OCI-LY3 (cell line): Measurements from ENCODE around the gene SH2B3.

Source experiments
- EZH2phosphoT487 ChIP-seq: fragments of 200-600 bp; shearing (Covaris generic); IDR thresholded peaks from 2 replicates; pipeline ENCODE4 v1.6.1; 2018; ENCODE audit warnings: antibody characterized with exemption, mixed run types, low read depth
- TF ChIP-seq, protein P1 (sequence below): fragments of 200-600, 300-600 bp; sonication (generic); IDR thresholded peaks from 2 replicates; pipeline ENCODE4 v1.5.1; 2014; ENCODE audit warnings: antibody characterized with exemption, low read length, low read depth

DNA sequence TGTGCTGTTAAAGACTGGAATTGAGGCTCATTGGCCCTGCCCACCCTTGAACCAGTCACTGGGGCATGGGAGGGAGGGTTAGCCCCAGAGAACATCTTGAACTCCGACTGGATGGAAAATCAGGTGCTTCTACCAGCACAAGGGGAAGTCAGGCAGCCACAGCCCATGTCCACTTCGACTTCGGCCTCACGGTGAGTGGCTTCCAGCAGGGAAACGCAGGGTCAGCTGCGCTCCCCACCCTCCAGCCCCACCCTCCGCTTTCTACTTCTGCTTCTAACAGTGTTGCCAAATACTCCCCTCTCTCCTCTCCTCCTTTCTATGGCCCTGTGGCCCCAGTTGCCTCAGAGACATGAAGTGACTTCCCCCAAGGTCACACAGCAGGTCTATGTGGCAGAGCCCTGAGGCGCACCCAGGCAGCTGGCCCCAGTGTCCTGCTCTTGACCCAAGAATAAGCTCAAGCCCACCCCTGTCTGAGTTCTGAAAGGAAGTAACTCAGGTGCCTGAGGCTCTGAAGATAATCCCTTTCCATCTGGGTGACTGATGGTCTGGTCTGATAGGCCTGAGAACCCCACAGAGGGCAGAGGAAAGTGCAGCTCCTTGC, 11.9 kb upstream of the SH2B3 start:
- TF ChIP-seq, protein P1, sequence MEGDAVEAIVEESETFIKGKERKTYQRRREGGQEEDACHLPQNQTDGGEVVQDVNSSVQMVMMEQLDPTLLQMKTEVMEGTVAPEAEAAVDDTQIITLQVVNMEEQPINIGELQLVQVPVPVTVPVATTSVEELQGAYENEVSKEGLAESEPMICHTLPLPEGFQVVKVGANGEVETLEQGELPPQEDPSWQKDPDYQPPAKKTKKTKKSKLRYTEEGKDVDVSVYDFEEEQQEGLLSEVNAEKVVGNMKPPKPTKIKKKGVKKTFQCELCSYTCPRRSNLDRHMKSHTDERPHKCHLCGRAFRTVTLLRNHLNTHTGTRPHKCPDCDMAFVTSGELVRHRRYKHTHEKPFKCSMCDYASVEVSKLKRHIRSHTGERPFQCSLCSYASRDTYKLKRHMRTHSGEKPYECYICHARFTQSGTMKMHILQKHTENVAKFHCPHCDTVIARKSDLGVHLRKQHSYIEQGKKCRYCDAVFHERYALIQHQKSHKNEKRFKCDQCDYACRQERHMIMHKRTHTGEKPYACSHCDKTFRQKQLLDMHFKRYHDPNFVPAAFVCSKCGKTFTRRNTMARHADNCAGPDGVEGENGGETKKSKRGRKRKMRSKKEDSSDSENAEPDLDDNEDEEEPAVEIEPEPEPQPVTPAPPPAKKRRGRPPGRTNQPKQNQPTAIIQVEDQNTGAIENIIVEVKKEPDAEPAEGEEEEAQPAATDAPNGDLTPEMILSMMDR: no peak
- TF ChIP-seq EZH2phosphoT487: no peak
